Heart left ventricle (tissue), 16 donors: ENCODE measurements around the gene P2RX6. TPM values are rescaled to one million over a fixed set of nuclear protein-coding genes. Genes with fewer than 3 reads are reported as not detected.

Source experiments
- ATAC-seq, 4 donors: fragments of 200-7000 bp; cut with Tn5 transposase; one replicate each; pipeline ENCODE4 v1.9.1; 2020 to 2022; ENCODE audit warnings: moderate library complexity in 4 of 4, mild to moderate bottlenecking in 3 of 4, moderate number of reproducible peaks in 1 of 4
- DNase-seq, 5 donors: peaks; one replicate each; pipeline ENCODE4 v3.0.0-alpha.2; 2020
- H3K27ac ChIP-seq, 12 donors: fragments of 200-600 bp; sonication (generic) in 4 of 12; one replicate each; pipeline versions ENCODE4 v1.5.0 to v1.8.0; 2016 to 2022; ENCODE audit warnings: mild to moderate bottlenecking in 2 of 12
- H3K27me3 ChIP-seq, 9 donors: fragments of 200-600 bp; sonication (generic) in 2 of 9; one replicate each; pipeline versions ENCODE4 v1.5.1 to v1.8.0; 2016 to 2022; ENCODE audit warnings: mild to moderate bottlenecking in 3 of 9
- H3K36me3 ChIP-seq, 9 donors: fragments of 200-600 bp; sonication (generic) in 2 of 9; one replicate each; pipeline versions ENCODE4 v1.5.0 to v1.8.0; 2018 to 2022; ENCODE audit warnings: mild to moderate bottlenecking in 2 of 9
- H3K4me1 ChIP-seq, 12 donors: fragments of 200-600 bp; sonication (generic) in 4 of 12; one replicate each; pipeline versions ENCODE4 v1.5.0 to v1.8.0; 2016 to 2022; ENCODE audit warnings: mild to moderate bottlenecking in 3 of 12
- H3K4me3 ChIP-seq, 12 donors: fragments of 200-600 bp; sonication (generic) in 4 of 12; one replicate each; pipeline versions ENCODE4 v1.5.0 to v1.8.0; 2017 to 2022; ENCODE audit warnings: mild to moderate bottlenecking in 9 of 12, moderate library complexity in 4 of 12
- H3K9me3 ChIP-seq, 12 donors: fragments of 200-600 bp; sonication (generic) in 4 of 12; one replicate each; pipeline versions ENCODE4 v1.5.0 to v1.8.0; 2016 to 2022; ENCODE audit warnings: mild to moderate bottlenecking in 1 of 12
- POLR2A ChIP-seq, 2 donors: fragments of 450-650 bp; IDR thresholded peaks; one replicate each; pipeline ENCODE4 v1.6.1; 2017; ENCODE audit warnings: antibody characterized with exemption in 2 of 2, mild to moderate bottlenecking in 2 of 2, moderate library complexity in 2 of 2
- WGBS, 4 donors: extraction: QIAGEN DNeasy Blood & Tissue Kit in 2 of 4; methylation state at CpG; one replicate each; pipeline versions ENCODE4 v1.1.5 to v1.1.7; 2013 to 2018; 5-methylcytosine and 5-hydroxymethylcytosine counted together
- intact Hi-C, 10 donors: fragments of 100-400 bp; cut with DNase I; formaldehyde crosslinking; loops; one replicate each; pipeline versions ENCODE4 v1.11.1 to v1.14.2; 2022
- polyA plus RNA-seq, 2 donors: library from polyadenylated mRNA; stranded (reverse); fragments of 200-250 nt; gene quantifications; one replicate each; pipeline ENCODE4 v1.2.3, GENCODE V29; 2013
- total RNA-seq, 9 donors: library from RNA; depleted of rRNA in 2 of 9; stranded (reverse); fragments of >200 nt in 2 of 9; fragmentation: NEBNext Ultra II Directional in 3 of 9; extraction: Animal tissue kit (Norgen Biotek cat#: 25700) in 3 of 9; gene quantifications; one replicate each; pipeline versions ENCODE4 v1.1.0 to v1.2.4, GENCODE V29; 2016 to 2023
- TF ChIP-seq, protein P1 (sequence below), 12 donors: fragments of 200-600 bp; sonication (generic) in 4 of 12; IDR thresholded peaks; one replicate each; pipeline versions ENCODE4 v1.5.0 to v1.8.0; 2018 to 2022; ENCODE audit warnings: antibody characterized with exemption in 12 of 12, mild to moderate bottlenecking in 5 of 12
- donor health status: ischemic (EF 13 %, LVEDD 7.1; RV severe dilation, severe dysfunction).
- donor health status: healthy with polysubstance abuse.
- donor health status: DM: no; HTN: yes; CAD: no.
- donor health status: DM: no; HTN: no; CAD: no.
- donor health status: ischemic (EF 25% LVEDD 6.9; RV normal size, moderate dysfunction).
- donor health status: ischemic (EF 25% LVEDD 5.7; RV mildly dilated, moderate dysfunction).
- donor health status: healthy.
- donor health status: DM: yes; HTN: yes; CAD: no.
- donor health status: ischemic (EF 35%, LVEDD 5.7; RV mildly dilated, moderate dysfunction).
- donor health status: nonischemic (EF 11% LVEDD 7.7; RV severe dilation, severe dysfunction).
- donor health status: DM: yes; HTN: yes; CAD: no.
- donor health status: PGD.
- donor health status: ischemic (EF 29% LVEDD 5.4; RV normal size, mild dysfunction).
- donor health status: nonischemic (EF 23%, LVEDD 6.1; RV moderate dilation, normal function).

P2RX6 gene
- total and polyA plus RNA-seq, 11 donors: 0.06 to 4.8 (median 1.5) TPM

DNA sequence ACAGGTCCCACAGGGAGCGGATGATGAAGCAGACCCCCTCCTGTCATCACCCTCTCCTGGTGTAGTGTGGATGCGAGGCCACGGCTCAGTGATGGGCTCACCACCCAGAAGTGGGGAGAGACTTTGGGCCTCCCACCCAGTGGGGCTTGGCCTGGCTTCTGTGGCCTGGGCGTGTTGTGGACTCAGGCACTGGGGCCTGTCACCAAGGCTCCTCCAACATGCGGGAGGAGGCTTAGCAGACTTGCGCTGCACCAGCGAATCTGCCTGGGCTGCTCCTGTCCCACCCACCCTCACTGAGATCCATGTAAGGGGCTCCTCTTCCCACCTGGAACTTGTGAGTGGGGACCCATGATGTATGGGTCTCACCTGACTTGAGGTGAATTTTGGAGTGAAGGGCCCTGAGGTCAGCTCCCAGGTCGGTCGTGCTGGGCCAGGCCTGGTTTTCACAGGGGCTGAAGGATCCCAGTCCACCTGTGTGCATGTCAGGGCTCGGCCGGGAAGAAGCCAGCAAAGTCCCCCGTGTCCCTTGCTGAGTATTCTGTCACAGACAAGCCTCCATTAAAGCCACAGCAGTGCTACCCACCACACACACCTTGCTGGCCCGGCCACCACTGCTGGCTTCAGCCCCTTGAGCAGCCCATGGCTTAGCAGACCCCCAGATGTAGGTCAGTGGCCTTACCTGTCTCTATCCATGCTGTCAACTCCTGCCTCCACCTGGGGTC, 17.3 kb upstream of the P2RX6 start:
- H3K36me3 ChIP-seq: peaks cover 0 to 75% (median 54%) of the 10 kb centered on the region in 9 donors
- DNase-seq (peak in 1 of 5 donors; percentile 6), ATAC-seq (no peak)
- WGBS, 4 donors: 80 to 88% (median 82%) methylated on average over 8 to 13 of the region's 13 CpGs
- intact Hi-C loops: loop anchor here in 1 of 10 donors (10.0 kb wide), 1 partner anchor 83 kb away; the partner anchor contains the start of gene CRKL
- no peaks in the 10 kb centered on the region for H3K9me3 ChIP-seq
- H3K4me3 ChIP-seq: no peak overlapping the region
- no peaks in the 10 kb centered on the region for H3K27me3 ChIP-seq
- peaks cover 3 to 23% (median 18%) of the 10 kb centered on the region in 12 donors for H3K4me1 ChIP-seq
- TF ChIP-seq, protein P1, sequence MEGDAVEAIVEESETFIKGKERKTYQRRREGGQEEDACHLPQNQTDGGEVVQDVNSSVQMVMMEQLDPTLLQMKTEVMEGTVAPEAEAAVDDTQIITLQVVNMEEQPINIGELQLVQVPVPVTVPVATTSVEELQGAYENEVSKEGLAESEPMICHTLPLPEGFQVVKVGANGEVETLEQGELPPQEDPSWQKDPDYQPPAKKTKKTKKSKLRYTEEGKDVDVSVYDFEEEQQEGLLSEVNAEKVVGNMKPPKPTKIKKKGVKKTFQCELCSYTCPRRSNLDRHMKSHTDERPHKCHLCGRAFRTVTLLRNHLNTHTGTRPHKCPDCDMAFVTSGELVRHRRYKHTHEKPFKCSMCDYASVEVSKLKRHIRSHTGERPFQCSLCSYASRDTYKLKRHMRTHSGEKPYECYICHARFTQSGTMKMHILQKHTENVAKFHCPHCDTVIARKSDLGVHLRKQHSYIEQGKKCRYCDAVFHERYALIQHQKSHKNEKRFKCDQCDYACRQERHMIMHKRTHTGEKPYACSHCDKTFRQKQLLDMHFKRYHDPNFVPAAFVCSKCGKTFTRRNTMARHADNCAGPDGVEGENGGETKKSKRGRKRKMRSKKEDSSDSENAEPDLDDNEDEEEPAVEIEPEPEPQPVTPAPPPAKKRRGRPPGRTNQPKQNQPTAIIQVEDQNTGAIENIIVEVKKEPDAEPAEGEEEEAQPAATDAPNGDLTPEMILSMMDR (IDR thresholded peaks at IDR 0.05): no peak
- no peak for TF ChIP-seq POLR2A (IDR thresholded peaks at IDR 0.05)
- no peak overlapping the region for H3K27ac ChIP-seq

- no peak for ATAC-seq
- no peak for TF ChIP-seq POLR2A (IDR thresholded peaks at IDR 0.05)
- TF ChIP-seq, protein P1 (IDR thresholded peaks at IDR 0.05): no peak
- H3K36me3 ChIP-seq: peaks cover 0 to 65% (median 49%) of the 10 kb centered on the region in 9 donors
- intact Hi-C loops: loop anchor here in 1 of 10 donors (10.0 kb wide), 1 partner anchor 84 kb away; the partner anchor contains the start of gene CRKL
- H3K9me3 ChIP-seq: no peaks in the 10 kb centered on the region
- H3K27ac ChIP-seq: no peak overlapping the region
- 70 to 79% (median 71%) methylated on average over 6 to 7 of the region's 7 CpGs for WGBS, 4 donors
- no peak overlapping the region for H3K4me3 ChIP-seq
- no peaks in the 10 kb centered on the region for H3K27me3 ChIP-seq
- peaks cover 3 to 33% (median 27%) of the 10 kb centered on the region in 12 donors for H3K4me1 ChIP-seq
- no peak for DNase-seq
Observed at GRCh38 chr22:20998411-20999336, 16.3 kb upstream of the P2RX6 start.

DNA sequence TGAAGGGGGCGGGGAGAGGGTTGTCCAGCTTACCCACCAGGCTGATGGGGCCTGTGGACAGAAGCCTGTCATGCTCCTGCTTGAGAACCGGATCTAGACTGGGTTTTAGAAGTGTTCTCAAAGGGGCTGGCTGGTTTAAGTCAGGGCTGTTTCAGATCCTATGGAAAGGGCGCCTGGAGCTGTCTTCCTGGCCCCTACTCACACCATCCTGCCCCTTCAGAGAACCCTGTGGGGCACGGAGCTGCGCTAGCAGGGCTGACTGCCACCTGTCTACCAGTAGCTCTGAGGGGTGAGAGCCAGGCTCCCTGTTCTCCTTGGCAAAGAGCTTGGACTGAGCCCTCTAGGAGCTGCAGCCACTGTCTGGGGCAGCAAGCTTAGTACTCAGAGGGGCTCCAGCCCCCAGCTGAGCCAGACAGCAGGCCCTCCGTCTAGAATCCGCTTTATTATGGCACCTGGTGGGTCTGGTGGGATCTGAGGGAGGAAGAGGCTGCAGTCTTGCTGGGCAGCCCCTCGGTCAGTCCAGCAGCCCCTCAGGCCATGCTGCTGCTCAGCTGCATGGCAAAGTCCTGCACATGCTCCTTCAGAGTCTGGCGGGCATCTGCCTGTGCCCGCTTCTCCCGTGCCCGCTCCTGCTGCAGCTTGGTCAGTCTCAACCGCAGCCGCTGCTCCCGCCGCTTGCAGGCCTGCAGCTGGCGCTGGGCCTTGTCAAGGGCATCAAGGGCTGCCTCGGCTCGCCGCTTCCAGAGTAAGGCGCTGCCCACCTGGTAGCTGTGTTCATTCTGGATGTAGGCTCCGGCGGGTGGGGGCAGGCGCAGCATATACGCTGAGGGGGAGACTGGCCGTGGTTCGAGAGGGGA, 15.4 kb upstream of the P2RX6 start:
- no peak for TF ChIP-seq POLR2A (IDR thresholded peaks at IDR 0.05)
- TF ChIP-seq, protein P1 (IDR thresholded peaks at IDR 0.05): no peak
- H3K36me3 ChIP-seq: peaks cover 0 to 56% (median 42%) of the 10 kb centered on the region in 9 donors
- peak in 1 of 5 donors; percentile 5 for DNase-seq
- H3K27ac ChIP-seq: peak overlapping the region in 1 of 12 donors; percentile 98
- no peaks in the 10 kb centered on the region for H3K27me3 ChIP-seq
- ATAC-seq: no peak
- peak overlapping the region in 2 of 12 donors; percentile 79 to 81 for H3K4me3 ChIP-seq
- no peaks in the 10 kb centered on the region for H3K9me3 ChIP-seq
- 89 to 93% (median 91%) methylated on average over 21 to 27 of the region's 27 CpGs for WGBS, 4 donors
- intact Hi-C loops: loop anchor here in 4 of 10 donors (2.0 to 10.0 kb wide), 4 partner anchors 19 to 145 kb away; partner anchors contain the start of genes CRKL (in 2 of the 4), PI4KA (in 2 of the 4) and SNAP29 (in 2 of the 4)
- H3K4me1 ChIP-seq: peaks cover 3 to 36% (median 30%) of the 10 kb centered on the region in 12 donors
